Neural cell (in vitro differentiated cells): ENCODE results near the gene TOB1. TPM values are rescaled to one million over a fixed set of nuclear protein-coding genes. Genes with fewer than 3 reads are reported as not detected.

Source experiments
- H2AFZ ChIP-seq: fragments of 200-600, 300-800 bp; sonication (generic), shearing (Covaris generic); 2 replicates; pipeline ENCODE4 v1.6.0; 2014; ENCODE audit warnings: low read depth, mild to moderate bottlenecking, antibody characterized with exemption, low read length, moderate library complexity
- H3F3A ChIP-seq: fragments of 200-600 bp; shearing (Covaris generic); 2 replicates; pipeline ENCODE4 v1.6.1; 2016; ENCODE audit warnings: mild to moderate bottlenecking, moderate library complexity, mixed read lengths, antibody characterized with exemption, low read length; ENCODE audit not compliant: insufficient read depth, poor library complexity, severe bottlenecking
- H3K27ac ChIP-seq: fragments of 200-600, 300-800 bp; sonication (generic), shearing (Covaris generic); 2 replicates; pipeline ENCODE4 v1.5.1; 2014; ENCODE audit warnings: mild to moderate bottlenecking, low read length, moderate library complexity
- H3K27me3 ChIP-seq: fragments of 300-800, 200-600 bp; sonication (generic), shearing (Covaris generic); 2 replicates; pipeline ENCODE4 v1.6.0; 2014; ENCODE audit warnings: mild to moderate bottlenecking, low read depth, low read length, moderate library complexity; ENCODE audit not compliant: insufficient read depth
- H3K36me3 ChIP-seq: fragments of 300-800, 200-600 bp; sonication (generic), shearing (Covaris generic); 2 replicates; pipeline ENCODE4 v1.5.1; 2014; ENCODE audit warnings: mild to moderate bottlenecking, antibody characterized with exemption, low read length, moderate library complexity; ENCODE audit not compliant: insufficient read depth
- H3K4me2 ChIP-seq: fragments of 300-800, 200-600 bp; sonication (generic), shearing (Covaris generic); 2 replicates; pipeline ENCODE4 v1.6.0; 2014; ENCODE audit warnings: mild to moderate bottlenecking, low read length
- H3K4me3 ChIP-seq: fragments of 300-800, 200-600 bp; sonication (generic), shearing (Covaris generic); 2 replicates; pipeline ENCODE4 v1.5.1; 2014; ENCODE audit warnings: mild to moderate bottlenecking, low read length, moderate library complexity
- H3K79me2 ChIP-seq: fragments of 200-600 bp; shearing (Covaris generic); replicated peaks from 2 replicates; pipeline ENCODE4 v1.6.0; 2014; ENCODE audit warnings: mild to moderate bottlenecking, low read length, moderate library complexity; ENCODE audit not compliant: insufficient read depth
- H3K9ac ChIP-seq: fragments of 300-800, 200-600 bp; sonication (generic), shearing (Covaris generic); 2 replicates; pipeline ENCODE4 v1.6.1; 2016; ENCODE audit warnings: mild to moderate bottlenecking, low read length, mixed read lengths
- H3K9me2 ChIP-seq: fragments of 200-600 bp; shearing (Covaris generic); 2 replicates; pipeline ENCODE4 v1.6.1; 2016; ENCODE audit warnings: mild to moderate bottlenecking, low read length, mixed read lengths; ENCODE audit not compliant: insufficient read depth
- H3K9me3 ChIP-seq: fragments of 200-600, 300-800 bp; sonication (generic), shearing (Covaris generic); 2 replicates; pipeline ENCODE4 v1.6.1; 2016; ENCODE audit warnings: mild to moderate bottlenecking, mixed run types, low read length, moderate library complexity, mixed read lengths
- H4K20me1 ChIP-seq: fragments of 200-600 bp; shearing (Covaris generic); 2 replicates; pipeline ENCODE4 v1.6.1; 2016; ENCODE audit warnings: mild to moderate bottlenecking, mixed run types; ENCODE audit not compliant: insufficient read depth
- CTCF ChIP-seq: fragments of 450-650 bp; IDR thresholded peaks from 2 replicates; pipeline ENCODE4 v1.5.1; 2014; ENCODE audit warnings: antibody characterized with exemption, mild to moderate bottlenecking, moderate library complexity; ENCODE audit not compliant: poor library complexity, severe bottlenecking
- EP300 ChIP-seq: fragments of 450-650 bp; conservative IDR thresholded peaks from 2 replicates; pipeline ENCODE4 v1.6.1; 2014; ENCODE audit warnings: antibody characterized with exemption, mild to moderate bottlenecking, moderate library complexity; ENCODE audit not compliant: poor library complexity, severe bottlenecking
- EZH2 ChIP-seq: fragments of 200-600, 300-800 bp; shearing (Covaris generic), sonication (generic); IDR thresholded peaks from 2 replicates; pipeline ENCODE4 v1.6.1; 2014; ENCODE audit warnings: antibody characterized with exemption, low read length, borderline replicate concordance, mild to moderate bottlenecking; ENCODE audit not compliant: insufficient read depth, poor library complexity, severe bottlenecking
- MXI1 ChIP-seq: fragments of 450-650 bp; conservative IDR thresholded peaks from 2 replicates; pipeline ENCODE4 v1.6.1; 2014; ENCODE audit warnings: antibody characterized with exemption, mild to moderate bottlenecking; ENCODE audit not compliant: poor library complexity, severe bottlenecking
- POLR2AphosphoS5 ChIP-seq: IDR thresholded peaks from 2 replicates; pipeline ENCODE4 v1.6.1; 2012
- RAD21 ChIP-seq: fragments of 450-650 bp; conservative IDR thresholded peaks from 2 replicates; pipeline ENCODE4 v1.6.1; 2014; ENCODE audit warnings: antibody characterized with exemption, mild to moderate bottlenecking, moderate library complexity
- REST ChIP-seq: IDR thresholded peaks from 2 replicates; pipeline ENCODE4 v1.6.1; 2012; ENCODE audit warnings: borderline replicate concordance
- SMC3 ChIP-seq: fragments of 450-650 bp; conservative IDR thresholded peaks from 2 replicates; pipeline ENCODE4 v1.6.1; 2014; ENCODE audit warnings: antibody characterized with exemption, mild to moderate bottlenecking, moderate library complexity; ENCODE audit not compliant: poor library complexity
- TAF1 ChIP-seq: IDR thresholded peaks from 2 replicates; pipeline ENCODE4 v1.6.1; 2012; ENCODE audit warnings: low read depth
- polyA minus RNA-seq: library from RNA; depleted of rRNA, polyadenylated mRNA; stranded (reverse); fragments of >200 nt; gene quantifications from 2 replicates; pipeline ENCODE4 v1.2.3, GENCODE V29; 2014
- polyA plus RNA-seq: library from polyadenylated mRNA; depleted of rRNA; stranded (reverse); fragments of >200 nt; gene quantifications from 2 replicates; pipeline ENCODE4 v1.2.3, GENCODE V29; 2014

The TOB1 gene
- 8.0 and 8.9 TPM in 2 replicates for polyA plus RNA-seq
- polyA minus RNA-seq = 27.5 and 27.9 TPM in 2 replicates

- Histone ChIP-seq H4K20me1 (no peaks in the 10 kb centered on the region), H3K79me2 (peaks cover 61% of the 10 kb centered on the region), H3K9me3 (no peaks in the 10 kb centered on the region), H2AFZ (peak within 1 kb of the TSS; percentile 63), H3K4me2 (peak within 1 kb of the TSS; percentile 93), H3K36me3 (no peaks in the 10 kb centered on the region), H3K27ac (peak within 1 kb of the TSS; percentile 100), H3K4me3 (peak within 1 kb of the TSS; percentile 70), H3K27me3 (no peaks in the 10 kb centered on the region), H3F3A (no peaks in the 10 kb centered on the region), H3K9ac (peak within 1 kb of the TSS; percentile 100), H3K9me2 (no peaks in the 10 kb centered on the region)
- no peak for TF ChIP-seq SMC3
- TF ChIP-seq EP300 = peak; percentile 57
- TF ChIP-seq EZH2 = no peak
- TF ChIP-seq POLR2AphosphoS5 = peak; percentile 98
- no peak for TF ChIP-seq RAD21
- TF ChIP-seq TAF1 = peak; percentile 99
- TF ChIP-seq REST = peak; percentile 95
- TF ChIP-seq MXI1 = no peak
- TF ChIP-seq CTCF = no peak
These were observed at the start of gene TOB1 for GRCh38 chr17:50866261-50866949. Gene TOB1, minus strand, starts transcription at chr17:50866354. Its CDS starts 2,337 bp downstream, at chr17:50864017.

- H3K27me3 ChIP-seq = no peaks in the 10 kb centered on the region
- H3K4me2 ChIP-seq = no peak overlapping the region
These were observed 48.4 kb upstream of the TOB1 start for GRCh38 chr17:50914505-50915063.

More at GRCh38 chr17:50914505-50915063, 48.4 kb upstream of the TOB1 start:
- no peaks in the 10 kb centered on the region for H4K20me1 ChIP-seq
- no peak overlapping the region for H3K27ac ChIP-seq
- no peaks in the 10 kb centered on the region for H3K9me3 ChIP-seq
- no peak overlapping the region for H3K9ac ChIP-seq
- H2AFZ ChIP-seq = no peak overlapping the region
- no peaks in the 10 kb centered on the region for H3F3A ChIP-seq
- no peak for TF ChIP-seq POLR2AphosphoS5
- TF ChIP-seq CTCF = no peak
- no peak for TF ChIP-seq EP300
- TF ChIP-seq REST = no peak
- no peak for TF ChIP-seq MXI1
- TF ChIP-seq RAD21 = no peak
- TF ChIP-seq SMC3 = no peak
- TF ChIP-seq TAF1 = no peak
- no peak for TF ChIP-seq EZH2
- H3K4me3 ChIP-seq = no peak overlapping the region
- H3K9me2 ChIP-seq = no peaks in the 10 kb centered on the region
- no peaks in the 10 kb centered on the region for H3K36me3 ChIP-seq
- H3K79me2 ChIP-seq = no peaks in the 10 kb centered on the region
